ENCODE results near the gene MGA. TPM values are rescaled to one million over a fixed set of nuclear protein-coding genes. Genes with fewer than 3 reads are reported as not detected.
"Not testable (repeated sequence)": the region's sequence is repeated elsewhere in the genome, so short reads cannot be mapped to it uniquely, and the experiment has no call there.

MGA gene
- total RNA-seq, 6 donors from 2014 or later, result 22.8 to 54.5 (median 33.4) TPM

DNA sequence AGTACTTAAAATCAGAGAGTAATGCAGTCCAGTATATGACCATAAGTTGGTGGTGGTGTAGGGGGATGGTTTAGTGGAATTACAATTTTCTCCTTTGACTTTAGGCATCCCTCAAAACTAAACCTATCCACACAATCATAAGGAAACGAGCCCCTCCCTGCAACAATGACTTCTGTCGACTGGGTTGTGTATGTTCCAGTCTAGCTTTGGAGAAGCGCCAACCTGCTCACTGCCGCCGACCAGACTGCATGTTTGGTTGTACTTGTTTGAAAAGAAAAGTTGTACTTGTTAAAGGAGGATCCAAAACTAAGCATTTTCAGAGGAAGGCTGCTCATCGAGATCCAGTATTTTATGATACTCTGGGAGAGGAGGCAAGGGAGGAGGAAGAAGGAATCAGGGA, 52.8 kb downstream of the MGA start:
- TF ChIP-seq, protein P1, sequence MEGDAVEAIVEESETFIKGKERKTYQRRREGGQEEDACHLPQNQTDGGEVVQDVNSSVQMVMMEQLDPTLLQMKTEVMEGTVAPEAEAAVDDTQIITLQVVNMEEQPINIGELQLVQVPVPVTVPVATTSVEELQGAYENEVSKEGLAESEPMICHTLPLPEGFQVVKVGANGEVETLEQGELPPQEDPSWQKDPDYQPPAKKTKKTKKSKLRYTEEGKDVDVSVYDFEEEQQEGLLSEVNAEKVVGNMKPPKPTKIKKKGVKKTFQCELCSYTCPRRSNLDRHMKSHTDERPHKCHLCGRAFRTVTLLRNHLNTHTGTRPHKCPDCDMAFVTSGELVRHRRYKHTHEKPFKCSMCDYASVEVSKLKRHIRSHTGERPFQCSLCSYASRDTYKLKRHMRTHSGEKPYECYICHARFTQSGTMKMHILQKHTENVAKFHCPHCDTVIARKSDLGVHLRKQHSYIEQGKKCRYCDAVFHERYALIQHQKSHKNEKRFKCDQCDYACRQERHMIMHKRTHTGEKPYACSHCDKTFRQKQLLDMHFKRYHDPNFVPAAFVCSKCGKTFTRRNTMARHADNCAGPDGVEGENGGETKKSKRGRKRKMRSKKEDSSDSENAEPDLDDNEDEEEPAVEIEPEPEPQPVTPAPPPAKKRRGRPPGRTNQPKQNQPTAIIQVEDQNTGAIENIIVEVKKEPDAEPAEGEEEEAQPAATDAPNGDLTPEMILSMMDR (IDR thresholded peaks at IDR 0.05), result no peak
- no peak for TF ChIP-seq POLR2AphosphoS5 (IDR thresholded peaks at IDR 0.05)
- TF ChIP-seq POLR2A (IDR thresholded peaks at IDR 0.05), result no peak
- TF ChIP-seq EP300 (IDR thresholded peaks at IDR 0.05), result no peak
- H3K27me3 ChIP-seq, result no peaks in the 10 kb centered on the region
- peaks cover 0 to 6% (median 2%) of the 10 kb centered on the region in 4 donors for H3K4me1 ChIP-seq
- no peak overlapping the region for H3K4me3 ChIP-seq
- peak in 1 of 2 donors; percentile 25 for DNase-seq
- no peak overlapping the region for H3K27ac ChIP-seq
- H3K9me3 ChIP-seq, result no peaks in the 10 kb centered on the region
- no peak for ATAC-seq (ENCODE audit: low FRiP score in 2 of 2)
- 53 to 57% methylated on average over 6 of the region's 6 CpGs for WGBS, 2 donors
- H3K36me3 ChIP-seq, result peaks cover 4 to 56% (median 23%) of the 10 kb centered on the region in 4 donors

GRCh38 chr15:41714291-41714690, 54.1 kb downstream of the MGA start:
- Histone ChIP-seq H3K4me3 (no peak overlapping the region), H3K36me3 (peaks cover 4 to 44% (median 17%) of the 10 kb centered on the region in 4 donors), H3K27ac (no peak overlapping the region)

GRCh38 chr15:41716864-41717263, 56.7 kb downstream of the MGA start:
- ATAC-seq (ENCODE audit: low FRiP score in 2 of 2) (no peak), DNase-seq (no peak)
- Histone ChIP-seq H3K4me1 (peaks cover 0 to 6% (median 2%) of the 10 kb centered on the region in 4 donors), H3K27me3 (no peaks in the 10 kb centered on the region), H3K27ac (no peak overlapping the region), H3K36me3 (peaks cover 0 to 19% (median 2%) of the 10 kb centered on the region in 4 donors), H3K4me3 (no peak overlapping the region), H3K9me3 (no peaks in the 10 kb centered on the region)
- TF ChIP-seq, protein P1 (IDR thresholded peaks at IDR 0.05), result no peak
- TF ChIP-seq POLR2A (IDR thresholded peaks at IDR 0.05) (no peak), POLR2AphosphoS5 (IDR thresholded peaks at IDR 0.05) (no peak), EP300 (IDR thresholded peaks at IDR 0.05) (no peak)

More at GRCh38 chr15:41714291-41714690, 54.1 kb downstream of the MGA start:
- H3K9me3 ChIP-seq, result no peaks in the 10 kb centered on the region
- TF ChIP-seq EP300 (IDR thresholded peaks at IDR 0.05), result no peak
- TF ChIP-seq, protein P1 (IDR thresholded peaks at IDR 0.05), result no peak
- no peak for TF ChIP-seq POLR2A (IDR thresholded peaks at IDR 0.05)
- no peak for TF ChIP-seq POLR2AphosphoS5 (IDR thresholded peaks at IDR 0.05)
- no peaks in the 10 kb centered on the region for H3K27me3 ChIP-seq
- 94% methylated on average over 3 of the region's 3 CpGs for WGBS, 2 donors
- DNase-seq (no peak), ATAC-seq (ENCODE audit: low FRiP score in 2 of 2) (no peak)
- peaks cover 0 to 6% (median 2%) of the 10 kb centered on the region in 4 donors for H3K4me1 ChIP-seq

DNA sequence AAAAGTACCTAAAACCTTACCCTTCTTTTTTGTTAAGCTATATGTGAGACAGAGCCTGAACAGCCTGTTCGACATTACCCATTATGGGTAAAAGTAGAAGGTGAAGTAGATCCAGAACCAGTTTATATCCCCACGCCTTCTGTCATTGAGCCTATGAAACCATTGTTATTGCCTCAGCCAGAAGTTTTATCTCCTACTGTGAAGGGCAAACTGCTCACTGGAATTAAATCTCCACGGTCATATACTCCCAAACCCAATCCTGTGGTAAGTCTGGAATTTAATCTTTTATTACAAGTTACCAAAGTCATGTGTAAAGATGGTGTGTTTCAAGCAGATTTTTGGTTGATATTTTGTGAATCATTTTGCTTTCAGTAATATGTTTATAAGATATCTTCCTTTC, 66.9 kb downstream of the MGA start:
- peaks cover 0 to 29% (median 10%) of the 10 kb centered on the region in 4 donors for H3K36me3 ChIP-seq
- DNase-seq (no peak), ATAC-seq (ENCODE audit: low FRiP score in 2 of 2) (no peak)
- TF ChIP-seq EP300 (IDR thresholded peaks at IDR 0.05), result no peak
- TF ChIP-seq, protein P1 (IDR thresholded peaks at IDR 0.05), result no peak
- TF ChIP-seq POLR2AphosphoS5 (IDR thresholded peaks at IDR 0.05), result no peak
- no peak for TF ChIP-seq POLR2A (IDR thresholded peaks at IDR 0.05)
- H3K27me3 ChIP-seq, result no peaks in the 10 kb centered on the region
- H3K27ac ChIP-seq, result no peak overlapping the region
- no peaks in the 10 kb centered on the region for H3K9me3 ChIP-seq
- H3K4me1 ChIP-seq, result no peaks in the 10 kb centered on the region
- H3K4me3 ChIP-seq, result no peak overlapping the region
- WGBS, 2 donors, result 96 to 98% methylated on average over 3 of the region's 3 CpGs

- 95 to 96% methylated on average over 11 of the region's 11 CpGs for WGBS, 2 donors
- H3K27me3 ChIP-seq, H3K4me3 ChIP-seq: not testable (repeated sequence)
These were observed 67.9 kb downstream of the MGA start for GRCh38 chr15:41728061-41728460.

More at GRCh38 chr15:41728061-41728460, 67.9 kb downstream of the MGA start:
- not testable (repeated sequence) for H3K27ac ChIP-seq; H3K4me1 ChIP-seq; H3K9me3 ChIP-seq; ATAC-seq (ENCODE audit: low FRiP score in 2 of 2); DNase-seq
- peaks cover 0 to 29% (median 10%) of the 10 kb centered on the region in 4 donors for H3K36me3 ChIP-seq

All from upper lobe of left lung (tissue), 6 donors.